Measurements from ENCODE around the gene DONSON. TPM values are rescaled to one million over a fixed set of nuclear protein-coding genes. Genes with fewer than 3 reads are reported as not detected.

DONSON gene
- total RNA-seq, 2 donors from 2014 or later: 11.6 to 16.8 TPM

- Histone ChIP-seq H3K36me3 (no peaks in the 10 kb centered on the region), H3K9me3 (no peaks in the 10 kb centered on the region), H3K4me3 (no peak overlapping the region), H3K27ac (no peak overlapping the region), H3K4me1 (replicated peaks) (no peaks in the 10 kb centered on the region), H3K27me3 (replicated peaks; ENCODE audit: insufficient read depth) (no peaks in the 10 kb centered on the region)
- 32% methylated on average over 3 of the region's 3 CpGs for WGBS
- TF ChIP-seq POLR2A (IDR thresholded peaks at IDR 0.05) (no peak), POLR2AphosphoS5 (IDR thresholded peaks at IDR 0.05) (no peak), CTCF (IDR thresholded peaks at IDR 0.05) (no peak)
- intact Hi-C loops (cut with DNase I): no loop called here
- DNase-seq (ENCODE audit: low spot score): no peak
Measured at GRCh38 chr21:33572350-33572749, 16.1 kb downstream of the DONSON start.

- WGBS: 87% methylated on average over 5 of the region's 5 CpGs
- Histone ChIP-seq H3K9me3 (no peaks in the 10 kb centered on the region), H3K4me1 (replicated peaks) (no peaks in the 10 kb centered on the region), H3K36me3 (no peaks in the 10 kb centered on the region), H3K27me3 (replicated peaks; ENCODE audit: insufficient read depth) (no peaks in the 10 kb centered on the region), H3K4me3 (no peak overlapping the region), H3K27ac (no peak overlapping the region)
- TF ChIP-seq POLR2AphosphoS5 (IDR thresholded peaks at IDR 0.05) (no peak), CTCF (IDR thresholded peaks at IDR 0.05) (no peak), POLR2A (IDR thresholded peaks at IDR 0.05) (no peak)
- DNase-seq (ENCODE audit: low spot score): no peak
- intact Hi-C loops (cut with DNase I): no loop called here
Measured at GRCh38 chr21:33569991-33570390, 18.5 kb downstream of the DONSON start.

GRCh38 chr21:33568448-33568847 lies 20.0 kb downstream of the DONSON start:
- intact Hi-C loops (cut with DNase I): no loop called here
- DNase-seq (ENCODE audit: low spot score): no peak
- Histone ChIP-seq H3K36me3 (no peaks in the 10 kb centered on the region), H3K4me1 (replicated peaks) (no peaks in the 10 kb centered on the region), H3K27ac (no peak overlapping the region), H3K4me3 (no peak overlapping the region), H3K27me3 (replicated peaks; ENCODE audit: insufficient read depth) (no peaks in the 10 kb centered on the region), H3K9me3 (no peaks in the 10 kb centered on the region)
- no peak for TF ChIP-seq POLR2AphosphoS5 (IDR thresholded peaks at IDR 0.05)
- no peak for TF ChIP-seq POLR2A (IDR thresholded peaks at IDR 0.05)
- TF ChIP-seq CTCF (IDR thresholded peaks at IDR 0.05): no peak
- WGBS: 71% methylated on average over 2 of the region's 2 CpGs

- H3K4me3 ChIP-seq: no peak overlapping the region
- H3K36me3 ChIP-seq: no peaks in the 10 kb centered on the region
- no peaks in the 10 kb centered on the region for H3K9me3 ChIP-seq
- intact Hi-C loops (cut with DNase I): no loop called here
- no peak for DNase-seq (ENCODE audit: low spot score)
- TF ChIP-seq POLR2A (IDR thresholded peaks at IDR 0.05) (no peak), CTCF (IDR thresholded peaks at IDR 0.05) (no peak), POLR2AphosphoS5 (IDR thresholded peaks at IDR 0.05) (no peak)
- WGBS: 32% methylated on average over 6 of the region's 6 CpGs
- H3K27me3 ChIP-seq (replicated peaks; ENCODE audit: insufficient read depth): no peaks in the 10 kb centered on the region
- no peak overlapping the region for H3K27ac ChIP-seq
- H3K4me1 ChIP-seq (replicated peaks): no peaks in the 10 kb centered on the region
Measured at GRCh38 chr21:33567914-33568313, 20.6 kb downstream of the DONSON start.

GRCh38 chr21:33566514-33566913 lies 22.0 kb downstream of the DONSON start:
- no peaks in the 10 kb centered on the region for H3K9me3 ChIP-seq
- TF ChIP-seq POLR2AphosphoS5 (IDR thresholded peaks at IDR 0.05) (no peak), POLR2A (IDR thresholded peaks at IDR 0.05) (no peak), CTCF (IDR thresholded peaks at IDR 0.05) (no peak)
- no peaks in the 10 kb centered on the region for H3K36me3 ChIP-seq
- WGBS: 98% methylated on average over 2 of the region's 2 CpGs
- no peak overlapping the region for H3K27ac ChIP-seq
- intact Hi-C loops (cut with DNase I): no loop called here
- H3K4me3 ChIP-seq: no peak overlapping the region
- no peak for DNase-seq (ENCODE audit: low spot score)
- H3K4me1 ChIP-seq (replicated peaks): no peaks in the 10 kb centered on the region
- no peaks in the 10 kb centered on the region for H3K27me3 ChIP-seq (replicated peaks; ENCODE audit: insufficient read depth)

Data from prostate gland (tissue), 2 donors.